Stimulated activated CD8-positive, alpha-beta memory T cell treated with anti-CD3 and anti-CD28 coated beads, Interleukin-7, amount 100 ng/mL, for 48 hours (primary cell): ENCODE results near the gene FMN1.

ENCODE experiments used
- DNase-seq, 2 donors: peaks; one replicate each; pipeline ENCODE4 v3.0.0-alpha.2; 2020; ENCODE audit warnings: low read depth in 1 of 2; ENCODE audit errors: extremely low read depth in 1 of 2

Gene FMN1

GRCh38 chr15:32802286-32802936 is 392.1 kb downstream of the FMN1 start:
- peak; percentile 5 to 6 for DNase-seq

- DNase-seq, result no peak
Observed at GRCh38 chr15:32799936-32800535, 394.5 kb downstream of the FMN1 start.

- no peak for DNase-seq
Observed at GRCh38 chr15:32796856-32797255, 397.7 kb downstream of the FMN1 start.

- no peak for DNase-seq
Observed at GRCh38 chr15:32794973-32795372, 399.5 kb downstream of the FMN1 start.

DNA sequence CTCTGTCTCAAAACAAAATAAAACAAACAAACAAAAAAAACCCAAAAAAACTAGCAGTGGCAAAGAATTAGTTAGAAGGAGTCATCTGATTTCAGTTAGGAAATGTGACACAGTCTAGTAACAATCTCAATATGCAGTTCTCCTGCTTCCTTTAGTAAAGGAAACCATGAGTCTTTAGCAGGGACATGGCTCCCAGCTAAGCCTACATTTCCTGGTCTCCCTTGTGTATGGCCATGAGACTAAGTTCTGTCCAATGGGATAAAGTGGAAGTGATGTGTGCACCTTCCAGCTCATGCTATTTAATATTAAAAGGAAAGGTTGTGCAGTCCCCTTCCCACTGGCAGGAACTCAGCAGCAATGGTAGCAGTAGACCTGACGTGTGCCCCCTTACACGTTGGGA is 402.1 kb downstream of the FMN1 start:
- no peak for DNase-seq

DNA sequence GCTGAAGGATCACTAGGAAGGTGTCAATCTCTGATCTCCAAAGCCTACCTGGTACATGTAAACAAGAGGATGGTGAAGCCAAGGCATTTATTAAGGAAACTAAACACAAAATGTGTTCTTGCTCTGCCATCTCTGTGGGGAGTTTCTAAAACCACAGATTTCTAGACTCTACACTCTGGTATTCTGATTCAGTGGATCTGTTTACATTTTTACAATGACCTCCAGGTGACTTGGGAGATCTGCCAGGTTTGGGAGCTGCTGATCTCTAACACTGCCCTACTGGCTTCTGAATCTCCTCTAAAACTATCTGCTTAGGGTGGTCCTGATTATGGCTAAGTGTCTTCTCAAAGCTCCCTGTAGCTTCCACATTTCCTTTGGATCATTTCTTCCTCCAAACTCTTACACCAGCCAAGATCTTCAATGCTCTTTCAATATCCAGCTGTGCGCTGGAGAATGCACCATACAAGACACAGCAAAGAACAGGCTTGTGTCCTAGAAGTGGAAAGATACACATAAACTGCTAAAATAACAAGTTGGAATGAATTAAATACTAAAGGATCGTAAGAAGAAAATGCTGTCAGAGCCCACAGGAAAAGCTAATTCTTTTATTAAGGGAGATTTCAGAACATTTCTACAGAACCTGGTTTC is 404.0 kb downstream of the FMN1 start:
- DNase-seq, result no peak

DNA sequence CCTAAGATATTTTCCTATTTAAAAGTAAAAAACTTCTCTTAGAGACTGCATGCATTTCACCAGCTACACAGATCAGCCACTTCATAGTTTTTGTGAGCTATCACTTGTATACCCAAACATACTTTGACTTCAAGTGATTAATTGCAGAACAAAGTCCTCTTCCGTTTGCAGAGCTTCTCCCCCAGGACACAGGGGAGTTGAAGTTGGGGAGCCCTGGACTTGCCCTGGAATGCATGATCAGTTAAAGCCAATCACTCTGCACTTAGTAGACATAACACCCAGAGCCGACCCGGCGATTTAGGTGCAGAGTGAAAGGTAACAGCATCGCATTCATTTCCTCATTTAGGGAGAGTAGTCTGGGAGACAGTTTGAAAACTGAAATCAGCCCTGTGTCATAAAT is 406.6 kb downstream of the FMN1 start:
- DNase-seq, result no peak

- no peak for DNase-seq
Observed at GRCh38 chr15:32786906-32787305, 407.6 kb downstream of the FMN1 start.

GRCh38 chr15:32784581-32784980 is 409.9 kb downstream of the FMN1 start:
- no peak for DNase-seq

DNA sequence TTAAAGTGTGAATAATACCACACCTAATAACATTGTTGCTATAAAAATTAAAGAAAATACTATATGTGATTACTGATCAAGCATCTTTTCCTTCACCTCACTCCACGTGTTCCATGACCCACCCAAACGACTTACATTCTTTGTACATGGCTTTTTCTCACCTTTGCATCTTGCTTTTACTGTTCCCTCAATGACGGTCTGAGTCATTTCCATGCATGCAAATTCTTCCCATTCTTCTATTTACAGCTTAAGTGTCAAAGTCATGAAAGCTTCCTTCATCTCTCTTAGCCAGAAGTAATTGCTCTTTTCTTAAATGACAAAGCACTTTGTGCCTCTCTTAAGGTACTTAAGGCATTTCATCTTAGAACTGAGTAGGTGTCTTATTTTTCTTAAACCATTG is 412.7 kb downstream of the FMN1 start:
- no peak for DNase-seq

DNA sequence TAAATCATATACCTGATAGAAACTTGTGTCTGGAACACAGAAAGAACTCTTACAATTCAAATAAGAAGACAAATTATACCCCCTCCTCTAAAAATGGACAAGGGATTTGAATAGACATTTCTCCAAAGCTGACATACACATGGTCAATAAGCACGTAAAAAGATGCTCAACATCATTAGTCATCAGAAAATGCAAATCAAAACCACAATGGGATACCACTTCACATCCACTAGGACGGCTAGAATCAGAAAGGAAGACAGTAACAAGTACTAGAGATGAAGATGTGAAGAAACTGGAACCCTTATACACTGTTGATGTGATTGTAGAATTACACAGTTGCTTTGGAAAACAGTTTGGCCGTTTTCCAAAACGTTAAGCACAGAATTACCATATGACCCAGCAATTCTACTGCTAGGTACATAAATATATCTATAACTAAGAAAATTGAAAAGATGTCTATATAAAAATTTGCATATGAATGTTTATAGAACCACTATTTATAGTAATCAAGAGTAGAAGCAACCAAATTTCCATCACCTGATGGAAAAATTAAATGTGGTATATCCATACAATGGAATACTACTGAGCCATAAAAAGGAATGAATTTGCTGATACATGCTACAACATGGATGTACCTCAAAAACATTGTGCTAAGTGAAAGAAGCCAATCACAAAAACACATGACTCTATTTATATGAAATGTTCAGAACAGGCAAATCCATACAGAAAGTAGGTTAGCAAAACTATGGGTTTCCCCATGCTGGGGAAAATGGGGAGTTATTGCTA is 415.9 kb downstream of the FMN1 start:
- no peak for DNase-seq

- no peak for DNase-seq
Observed at GRCh38 chr15:32775103-32775502, 419.4 kb downstream of the FMN1 start.

- no peak for DNase-seq
Observed at GRCh38 chr15:32774022-32774421, 420.5 kb downstream of the FMN1 start.

DNA sequence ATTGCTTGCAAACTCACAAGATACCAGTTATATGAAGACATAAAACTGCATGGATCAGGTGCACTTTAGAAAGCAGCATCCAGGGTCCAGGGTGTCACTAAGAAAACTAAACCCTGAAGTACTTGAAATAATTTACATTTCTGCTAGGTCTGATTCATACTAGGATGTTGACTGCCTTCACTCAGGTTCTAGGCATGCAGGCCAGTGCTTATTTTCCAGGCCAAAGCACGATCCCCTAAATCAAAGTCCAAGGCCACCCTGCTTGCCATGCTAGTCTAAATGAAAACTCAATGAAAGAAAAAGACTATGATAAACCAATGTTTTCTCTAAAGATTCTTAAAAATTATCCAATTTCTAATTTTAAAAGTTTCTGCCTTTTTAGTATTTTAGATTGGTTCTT is 427.3 kb downstream of the FMN1 start:
- DNase-seq, result no peak

- no peak for DNase-seq
Observed at GRCh38 chr15:32766101-32766500, 428.4 kb downstream of the FMN1 start.

- DNase-seq, result no peak
Observed at GRCh38 chr15:32765236-32765635, 429.3 kb downstream of the FMN1 start.

GRCh38 chr15:32763295-32763694 is 431.2 kb downstream of the FMN1 start:
- no peak for DNase-seq

GRCh38 chr15:32757426-32757825 is 437.1 kb downstream of the FMN1 start:
- DNase-seq, result no peak

GRCh38 chr15:32750979-32751378 is 443.5 kb downstream of the FMN1 start:
- DNase-seq, result no peak

DNA sequence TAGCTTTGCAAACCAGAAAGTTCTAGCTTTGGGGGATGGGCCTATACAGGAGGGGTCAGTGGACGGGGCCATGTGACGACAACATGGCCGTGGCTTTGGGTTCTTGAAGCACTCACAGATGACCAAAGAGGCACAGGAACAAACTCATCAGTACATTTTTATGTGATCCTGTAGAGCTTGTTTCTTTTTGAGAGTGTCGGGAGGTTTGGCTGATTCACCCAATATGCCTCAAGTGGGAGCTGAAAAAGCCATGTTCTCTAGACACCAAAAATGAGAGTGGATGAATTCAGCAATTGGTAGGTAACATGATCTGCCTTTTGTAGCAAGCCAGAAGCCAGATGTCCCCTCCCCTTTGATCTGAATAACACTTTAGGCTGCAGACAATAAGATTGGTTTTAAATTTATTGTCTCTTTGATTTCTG is 446.6 kb downstream of the FMN1 start:
- no peak for DNase-seq

- no peak for DNase-seq
Observed at GRCh38 chr15:32746116-32746857, 448.2 kb downstream of the FMN1 start.
